NAMALWA (cell line): Measurements from ENCODE around the gene ACTN4.
A peak's percentile ranks its signal among the peaks of the same experiment; 100 is the strongest.
"Not testable (repeated sequence)": the region's sequence is repeated elsewhere in the genome, so short reads cannot be mapped to it uniquely, and the experiment has no call there.

ENCODE experiments used
- DNase-seq: peaks from one replicate; pipeline ENCODE4 v3.0.0-alpha.2; 2015; ENCODE audit warnings: low spot score

ACTN4 gene

GRCh38 chr19:38769635-38770211 lies 122.3 kb downstream of the ACTN4 start:
- DNase-seq: peak; percentile 80

DNA sequence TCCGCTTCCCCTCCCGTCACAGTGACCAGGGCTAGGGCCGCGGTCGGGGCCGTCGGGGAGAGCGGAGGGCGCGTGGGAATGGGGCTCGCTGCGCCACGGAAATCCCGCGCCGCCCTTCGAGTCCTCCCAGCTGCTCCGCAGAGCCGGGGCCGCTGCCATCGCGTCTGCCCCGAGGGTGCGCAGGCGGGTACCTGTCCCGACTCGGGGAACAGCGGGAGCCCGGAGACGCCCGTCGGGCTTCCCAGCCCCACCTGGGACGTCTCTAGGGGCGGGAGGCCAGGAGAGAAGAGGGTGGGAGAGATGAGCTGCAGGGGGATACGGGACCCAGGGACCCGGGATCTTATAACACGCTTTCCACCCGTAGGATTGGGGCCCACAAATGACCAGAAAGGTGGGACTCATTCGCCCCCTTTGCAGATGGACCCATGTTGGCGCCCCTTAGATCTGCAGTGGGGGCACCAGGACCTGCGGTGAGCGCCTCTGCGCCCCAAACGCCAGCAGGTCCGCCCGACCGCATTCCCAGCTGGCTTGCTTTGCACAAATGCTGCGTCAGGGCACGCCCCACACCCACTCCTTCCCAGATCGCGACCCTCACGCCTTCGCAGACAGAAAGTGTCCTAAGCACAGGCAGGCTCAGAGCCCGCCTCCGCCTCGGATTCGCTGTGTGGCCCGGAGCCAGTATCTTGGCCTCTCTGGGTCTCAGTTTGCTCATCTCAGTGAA lies 122.9 kb downstream of the ACTN4 start:
- DNase-seq: not testable (repeated sequence)

DNA sequence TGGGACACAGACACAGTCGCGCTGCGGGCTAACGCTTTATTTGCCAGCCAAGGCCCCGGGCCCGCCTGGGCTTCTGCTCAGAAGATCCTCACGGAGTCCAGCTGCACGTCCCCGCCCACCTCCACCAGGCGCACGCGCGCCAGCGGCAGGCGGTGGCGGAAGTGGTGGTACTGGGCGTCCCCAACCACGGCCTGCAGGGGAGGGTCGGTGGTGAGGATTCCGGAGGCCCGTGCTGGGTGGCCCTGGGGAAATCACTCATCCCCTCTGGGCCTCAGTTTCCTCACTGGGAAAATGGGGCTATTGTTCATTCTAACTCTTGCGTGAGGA lies 123.5 kb downstream of the ACTN4 start:
- DNase-seq: not testable (repeated sequence)

- not testable (repeated sequence) for DNase-seq
These were observed 124.1 kb downstream of the ACTN4 start for GRCh38 chr19:38771569-38771968.

- no peak for DNase-seq
These were observed 126.2 kb downstream of the ACTN4 start, which contains the start of gene LGALS7 for GRCh38 chr19:38773469-38774177. Gene LGALS7 (minus strand): TSS chr19:38773517. CDS start chr19:38773492, 25 bp downstream.

GRCh38 chr19:38774181-38774950 lies 126.9 kb downstream of the ACTN4 start:
- no peak for DNase-seq

DNA sequence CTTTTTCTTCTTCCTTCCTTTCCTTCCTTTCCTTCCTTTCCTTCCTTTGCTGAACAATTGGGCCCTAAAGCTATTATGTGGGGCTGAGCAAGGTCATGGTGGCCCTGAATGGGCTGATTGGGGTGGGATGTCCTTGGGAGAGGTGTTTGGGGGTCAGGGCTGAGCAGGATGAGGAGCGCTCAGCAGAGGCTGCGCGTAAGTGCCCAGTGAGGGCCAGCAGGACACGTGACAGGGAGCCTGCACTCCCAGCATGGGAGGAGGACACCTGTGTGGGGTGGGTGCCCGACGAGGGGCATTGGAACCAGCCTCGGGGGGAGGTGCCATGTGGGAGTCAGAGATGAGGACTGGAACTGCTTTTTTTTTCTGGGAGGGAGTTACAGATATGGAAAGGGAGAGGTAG lies 131.3 kb downstream of the ACTN4 start:
- DNase-seq: no peak

GRCh38 chr19:38780443-38780842 lies 133.0 kb downstream of the ACTN4 start:
- no peak for DNase-seq

DNA sequence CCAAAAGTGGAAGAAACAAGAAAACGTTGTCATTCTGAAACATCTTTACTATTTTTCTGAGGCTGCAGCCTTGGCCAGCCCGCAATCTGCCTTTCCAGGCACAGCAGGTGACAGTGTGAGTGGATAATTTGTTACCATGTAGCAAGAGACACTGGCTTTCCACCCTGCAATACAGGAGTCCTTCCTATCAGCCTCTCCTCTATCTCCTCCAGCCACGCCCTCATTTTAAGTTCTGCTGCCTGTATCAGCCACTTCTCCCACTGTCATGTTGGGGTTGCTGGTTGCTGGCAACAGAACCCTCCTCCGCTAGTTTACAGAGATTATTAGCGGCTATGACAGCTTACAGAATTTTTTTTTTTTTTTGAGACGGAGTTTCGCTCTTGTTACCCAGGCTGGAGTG lies 133.6 kb downstream of the ACTN4 start:
- no peak for DNase-seq
